Upper lobe of left lung (tissue), 4 donors: ENCODE measurements around the gene RCSD1.
A peak's percentile ranks its signal among the peaks of the same experiment; 100 is the strongest.

Experiments
- EP300 ChIP-seq, 4 donors: sonication (generic); formaldehyde crosslinking; IDR thresholded peaks; one replicate each; pipeline ENCODE4 v1.5.1; 2017; ENCODE audit warnings: antibody characterized with exemption in 4 of 4, control low read depth in 2 of 4
- TF ChIP-seq, protein P1 (sequence below), 6 experiments: fragments of 450-650 bp in 4 of 6; fragments of 200-600 bp in 2 of 6; sonication (generic) in 2 of 6; IDR thresholded peaks; one replicate each; pipeline ENCODE4 v1.5.1; 2016 to 2019; ENCODE audit warnings: antibody characterized with exemption in 6 of 6

DNA sequence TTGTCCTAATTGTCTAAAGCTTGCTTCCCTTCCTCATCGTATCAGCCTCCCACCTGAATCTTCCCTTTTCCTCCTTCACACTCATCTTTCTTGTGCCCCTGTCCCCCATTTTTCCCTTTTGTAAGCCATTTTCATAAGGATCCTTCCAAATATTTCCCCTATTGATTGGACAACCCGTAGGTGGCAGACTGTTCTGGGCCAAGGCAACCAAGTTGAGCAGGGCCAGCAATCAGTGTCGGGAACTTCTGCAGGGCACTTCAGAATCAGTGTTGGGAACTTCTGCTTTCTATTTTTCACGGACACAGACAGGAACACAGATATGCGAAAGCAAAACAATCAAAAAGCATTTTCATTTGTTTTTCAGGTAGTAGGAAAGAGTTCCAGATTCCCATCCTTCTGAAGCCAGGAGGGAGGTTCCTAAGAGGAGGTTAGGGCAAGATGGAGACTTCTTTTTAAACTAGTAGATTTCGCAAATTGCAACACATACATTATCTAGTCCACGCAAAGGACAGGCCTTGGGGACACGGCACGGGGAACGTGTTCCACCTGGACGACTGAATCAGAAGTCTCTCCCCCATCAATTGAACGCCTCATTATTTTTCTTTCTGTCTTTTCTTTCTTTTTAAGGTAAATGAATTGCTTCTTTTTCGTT, 91.1 kb downstream of the RCSD1 start:
- TF ChIP-seq, protein P1, sequence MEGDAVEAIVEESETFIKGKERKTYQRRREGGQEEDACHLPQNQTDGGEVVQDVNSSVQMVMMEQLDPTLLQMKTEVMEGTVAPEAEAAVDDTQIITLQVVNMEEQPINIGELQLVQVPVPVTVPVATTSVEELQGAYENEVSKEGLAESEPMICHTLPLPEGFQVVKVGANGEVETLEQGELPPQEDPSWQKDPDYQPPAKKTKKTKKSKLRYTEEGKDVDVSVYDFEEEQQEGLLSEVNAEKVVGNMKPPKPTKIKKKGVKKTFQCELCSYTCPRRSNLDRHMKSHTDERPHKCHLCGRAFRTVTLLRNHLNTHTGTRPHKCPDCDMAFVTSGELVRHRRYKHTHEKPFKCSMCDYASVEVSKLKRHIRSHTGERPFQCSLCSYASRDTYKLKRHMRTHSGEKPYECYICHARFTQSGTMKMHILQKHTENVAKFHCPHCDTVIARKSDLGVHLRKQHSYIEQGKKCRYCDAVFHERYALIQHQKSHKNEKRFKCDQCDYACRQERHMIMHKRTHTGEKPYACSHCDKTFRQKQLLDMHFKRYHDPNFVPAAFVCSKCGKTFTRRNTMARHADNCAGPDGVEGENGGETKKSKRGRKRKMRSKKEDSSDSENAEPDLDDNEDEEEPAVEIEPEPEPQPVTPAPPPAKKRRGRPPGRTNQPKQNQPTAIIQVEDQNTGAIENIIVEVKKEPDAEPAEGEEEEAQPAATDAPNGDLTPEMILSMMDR (IDR thresholded peaks at IDR 0.05) = peak in 1 of 6 experiments; percentile 26
- no peak for TF ChIP-seq EP300 (IDR thresholded peaks at IDR 0.05)
